HepG2 (cell line): Measurements from ENCODE around the gene NGB. TPM values are rescaled to one million over a fixed set of nuclear protein-coding genes. Genes with fewer than 3 reads are reported as not detected.

Experiments used
- BORCS8-MEF2B ChIP-seq: sonication (generic); formaldehyde crosslinking; IDR thresholded peaks from 2 replicates; pipeline ENCODE4 v1.8.0; 2022; ENCODE audit warnings: mild to moderate bottlenecking, missing genetic modification reagents
- CTCF ChIP-seq: sonication (generic); formaldehyde crosslinking; IDR thresholded peaks from 2 replicates; pipeline ENCODE4 v1.5.0; 2020; ENCODE audit warnings: mild to moderate bottlenecking, missing genetic modification reagents, moderate library complexity
- DMTF1 ChIP-seq: sonication (generic); formaldehyde crosslinking; IDR thresholded peaks from 2 replicates; pipeline ENCODE4 v1.4.0; 2020; ENCODE audit warnings: mild to moderate bottlenecking, missing genetic modification reagents
- FOXM1 ChIP-seq: sonication (generic); formaldehyde crosslinking; IDR thresholded peaks from 2 replicates; pipeline ENCODE4 v1.5.0; 2020; ENCODE audit warnings: missing genetic modification reagents
- GATAD1 ChIP-seq: IDR thresholded peaks from 2 replicates; pipeline ENCODE4 v1.6.1; 2016; ENCODE audit warnings: missing genetic modification reagents, missing compliant biosample characterization
- HOXA9 ChIP-seq: sonication (generic); formaldehyde crosslinking; IDR thresholded peaks from 2 replicates; pipeline ENCODE4 v1.8.1; 2022; ENCODE audit warnings: missing genetic modification reagents, mild to moderate bottlenecking, moderate library complexity, borderline replicate concordance
- JUND ChIP-seq: sonication (generic); formaldehyde crosslinking; IDR thresholded peaks from 2 replicates; pipeline ENCODE4 v1.8.0; 2022; ENCODE audit warnings: mild to moderate bottlenecking, missing genetic modification reagents
- MAFG ChIP-seq: sonication (generic); formaldehyde crosslinking; IDR thresholded peaks from 2 replicates; pipeline ENCODE4 v1.5.1; 2020; ENCODE audit warnings: mild to moderate bottlenecking, missing genetic modification reagents
- MYC ChIP-seq: sonication (generic); formaldehyde crosslinking; IDR thresholded peaks from 2 replicates; pipeline ENCODE4 v1.9.0; 2021; ENCODE audit warnings: missing genetic modification reagents, borderline replicate concordance
- NFE2L1 ChIP-seq: sonication (generic); formaldehyde crosslinking; IDR thresholded peaks from 2 replicates; pipeline ENCODE4 v1.4.0; 2020; ENCODE audit warnings: missing genetic modification reagents, mild to moderate bottlenecking, borderline replicate concordance
- RARG ChIP-seq: sonication (generic); formaldehyde crosslinking; IDR thresholded peaks from 2 replicates; pipeline ENCODE4 v1.4.0; 2020; ENCODE audit warnings: low read depth, mild to moderate bottlenecking, missing genetic modification reagents
- RBM39 ChIP-seq: fragments of 200-400 bp; formaldehyde crosslinking; IDR thresholded peaks from one replicate; pipeline ENCODE4 v1.6.1; 2018; ENCODE audit warnings: antibody characterized with exemption, mild to moderate bottlenecking, low read depth, low read length; ENCODE audit not compliant: poor library complexity, severe bottlenecking
- REPIN1 ChIP-seq: sonication (generic); formaldehyde crosslinking; IDR thresholded peaks from 2 replicates; pipeline ENCODE4 v1.8.0; 2022; ENCODE audit warnings: missing genetic modification reagents, low read depth, mild to moderate bottlenecking, borderline replicate concordance
- RFXANK ChIP-seq: IDR thresholded peaks from 2 replicates; pipeline ENCODE4 v1.6.1; 2016
- SIX4 ChIP-seq: sonication (generic); formaldehyde crosslinking; IDR thresholded peaks from 2 replicates; pipeline ENCODE4 v1.4.0; 2020; ENCODE audit warnings: missing genetic modification reagents
- TFDP1 ChIP-seq: IDR thresholded peaks from 2 replicates; pipeline ENCODE4 v1.6.1; 2016; ENCODE audit warnings: missing compliant biosample characterization, missing genetic modification reagents, borderline replicate concordance
- YEATS4 ChIP-seq: sonication (generic); formaldehyde crosslinking; IDR thresholded peaks from 2 replicates; pipeline ENCODE4 v1.4.0; 2020; ENCODE audit warnings: missing genetic modification reagents, borderline replicate concordance
- ZBTB4 ChIP-seq: sonication (generic); formaldehyde crosslinking; IDR thresholded peaks from 2 replicates; pipeline ENCODE4 v1.4.0; 2020; ENCODE audit warnings: missing genetic modification reagents, mild to moderate bottlenecking, borderline replicate concordance
- ZNF343 ChIP-seq: sonication (generic); formaldehyde crosslinking; IDR thresholded peaks from 2 replicates; pipeline ENCODE4 v1.4.0; 2020; ENCODE audit warnings: mild to moderate bottlenecking, missing genetic modification reagents
- ZNF451 ChIP-seq: sonication (generic); formaldehyde crosslinking; IDR thresholded peaks from 2 replicates; pipeline ENCODE4 v1.5.0; 2020; ENCODE audit warnings: mild to moderate bottlenecking, missing genetic modification reagents
- ZNF510 ChIP-seq: sonication (generic); formaldehyde crosslinking; IDR thresholded peaks from 2 replicates; pipeline ENCODE4 v1.4.0; 2020; ENCODE audit warnings: low read depth, mild to moderate bottlenecking, missing genetic modification reagents
- polyA plus RNA-seq, 8 experiments: library from polyadenylated mRNA; depleted of rRNA in 3 of 8; stranded (reverse) in 7 of 8; unstranded in 1 of 8; fragments of >200 nt; fragmentation: Illumina TruSeq in 4 of 8; extraction: Trizol in 4 of 8; gene quantifications; 2 replicates each; pipeline versions ENCODE4 v1.2.1 to v1.2.3, GENCODE V29; 2011 to 2016; ENCODE audit warnings: low read depth in 4 of 8, missing spikeins in 1 of 8, mixed read lengths in 1 of 8; ENCODE audit not compliant: insufficient read depth in 1 of 8
- total RNA-seq, 5 experiments: library from RNA; depleted of rRNA; stranded (reverse); fragments of >200 nt; fragmentation: Illumina TruSeq; extraction: Trizol; gene quantifications; 2 replicates each; pipeline ENCODE4 v1.2.3, GENCODE V29; 2016; ENCODE audit warnings: low read depth in 1 of 5

NGB gene
- total and polyA plus RNA-seq, 2 of the 13 experiments (the other 11 are each of a cell fraction or from before 2014, with no cell fraction given): 0.04 TPM; not detected in 1

- peak; percentile 57; the same call in 1 of the 2 replicates for TF ChIP-seq GATAD1 (CRISPR knock-in tag)
- 0 out of 2 replicates have a peak, but pooled peaks have one; percentile 37 for TF ChIP-seq REPIN1 (CRISPR knock-in tag)
- TF ChIP-seq RARG (CRISPR knock-in tag): no peak
- TF ChIP-seq HOXA9: no peak
- 0 out of 2 replicates have a peak, but pooled peaks have one; percentile 14 for TF ChIP-seq BORCS8-MEF2B (CRISPR knock-in tag)
- peak; percentile 15; the same call in 1 of the 2 replicates for TF ChIP-seq TFDP1 (CRISPR knock-in tag)
- 0 out of 2 replicates have a peak, but pooled peaks have one; percentile 14 for TF ChIP-seq JUND (CRISPR knock-in tag)
- no peak for TF ChIP-seq SIX4
- 0 out of 2 replicates have a peak, but pooled peaks have one; percentile 29 for TF ChIP-seq RFXANK (CRISPR knock-in tag)
- TF ChIP-seq MYC: peak; percentile 73
- no peak for TF ChIP-seq DMTF1 (CRISPR knock-in tag)
- TF ChIP-seq YEATS4: peak; percentile 77; the same call in 1 of the 2 replicates
- no peak for TF ChIP-seq ZNF343 (CRISPR knock-in tag)
- peak; percentile 16 for TF ChIP-seq RBM39
- TF ChIP-seq ZNF510 (CRISPR knock-in tag): peak; percentile 27; the same call in 1 of the 2 replicates
- peak; percentile 32; the same call in 1 of the 2 replicates for TF ChIP-seq CTCF (CRISPR knock-in tag)
- 0 out of 2 replicates have a peak, but pooled peaks have one; percentile 74 for TF ChIP-seq NFE2L1 (CRISPR knock-in tag)
- no peak for TF ChIP-seq FOXM1 (CRISPR knock-in tag)
- 0 out of 2 replicates have a peak, but pooled peaks have one; percentile 37 for TF ChIP-seq MAFG (CRISPR knock-in tag)
- 0 out of 2 replicates have a peak, but pooled peaks have one; percentile 16 for TF ChIP-seq ZBTB4 (CRISPR knock-in tag)
- no peak for TF ChIP-seq ZNF451 (CRISPR knock-in tag)
Measured at GRCh38 chr14:77320238-77320935, 49.4 kb upstream of the NGB start, which contains the start of gene POMT2 (continued).
